ENCODE data around the gene KIRREL1.

DNA sequence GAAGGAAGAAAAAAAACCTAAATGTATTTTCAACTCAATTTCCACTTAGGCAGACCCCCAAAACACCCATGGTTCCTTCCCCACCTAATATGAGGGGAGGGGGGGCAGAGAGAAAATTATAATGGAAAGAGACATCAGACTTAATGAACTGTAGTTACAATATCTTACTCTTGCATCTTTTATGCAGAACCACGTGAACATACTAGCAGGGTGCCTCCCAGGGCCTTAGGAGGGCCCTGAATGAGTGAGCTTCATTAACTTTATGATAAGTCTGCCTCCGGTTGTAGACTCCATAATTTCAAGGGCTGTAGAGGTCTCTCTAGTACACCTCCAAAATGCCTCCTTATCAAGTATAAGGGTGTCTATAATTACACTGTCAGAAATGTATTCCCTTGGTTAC lies 11.3 kb upstream of the KIRREL1 start:
- TF ChIP-seq, protein P1, sequence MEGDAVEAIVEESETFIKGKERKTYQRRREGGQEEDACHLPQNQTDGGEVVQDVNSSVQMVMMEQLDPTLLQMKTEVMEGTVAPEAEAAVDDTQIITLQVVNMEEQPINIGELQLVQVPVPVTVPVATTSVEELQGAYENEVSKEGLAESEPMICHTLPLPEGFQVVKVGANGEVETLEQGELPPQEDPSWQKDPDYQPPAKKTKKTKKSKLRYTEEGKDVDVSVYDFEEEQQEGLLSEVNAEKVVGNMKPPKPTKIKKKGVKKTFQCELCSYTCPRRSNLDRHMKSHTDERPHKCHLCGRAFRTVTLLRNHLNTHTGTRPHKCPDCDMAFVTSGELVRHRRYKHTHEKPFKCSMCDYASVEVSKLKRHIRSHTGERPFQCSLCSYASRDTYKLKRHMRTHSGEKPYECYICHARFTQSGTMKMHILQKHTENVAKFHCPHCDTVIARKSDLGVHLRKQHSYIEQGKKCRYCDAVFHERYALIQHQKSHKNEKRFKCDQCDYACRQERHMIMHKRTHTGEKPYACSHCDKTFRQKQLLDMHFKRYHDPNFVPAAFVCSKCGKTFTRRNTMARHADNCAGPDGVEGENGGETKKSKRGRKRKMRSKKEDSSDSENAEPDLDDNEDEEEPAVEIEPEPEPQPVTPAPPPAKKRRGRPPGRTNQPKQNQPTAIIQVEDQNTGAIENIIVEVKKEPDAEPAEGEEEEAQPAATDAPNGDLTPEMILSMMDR (IDR thresholded peaks at IDR 0.05): no peak
- TF ChIP-seq, protein P2, sequence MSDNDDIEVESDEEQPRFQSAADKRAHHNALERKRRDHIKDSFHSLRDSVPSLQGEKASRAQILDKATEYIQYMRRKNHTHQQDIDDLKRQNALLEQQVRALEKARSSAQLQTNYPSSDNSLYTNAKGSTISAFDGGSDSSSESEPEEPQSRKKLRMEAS (CRISPR knock-in tag; IDR thresholded peaks at IDR 0.05): no peak
- TF ChIP-seq ELF4 (CRISPR knock-in tag; IDR thresholded peaks at IDR 0.05; ENCODE audit: low read depth): no peak
- TF ChIP-seq, protein P3, sequence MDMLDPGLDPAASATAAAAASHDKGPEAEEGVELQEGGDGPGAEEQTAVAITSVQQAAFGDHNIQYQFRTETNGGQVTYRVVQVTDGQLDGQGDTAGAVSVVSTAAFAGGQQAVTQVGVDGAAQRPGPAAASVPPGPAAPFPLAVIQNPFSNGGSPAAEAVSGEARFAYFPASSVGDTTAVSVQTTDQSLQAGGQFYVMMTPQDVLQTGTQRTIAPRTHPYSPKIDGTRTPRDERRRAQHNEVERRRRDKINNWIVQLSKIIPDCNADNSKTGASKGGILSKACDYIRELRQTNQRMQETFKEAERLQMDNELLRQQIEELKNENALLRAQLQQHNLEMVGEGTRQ (CRISPR knock-in tag; IDR thresholded peaks at IDR 0.05): no peak
- TF ChIP-seq NR2C2 (CRISPR knock-in tag; IDR thresholded peaks at IDR 0.05): no peak
- TF ChIP-seq CREM (CRISPR knock-in tag; IDR thresholded peaks at IDR 0.05): no peak
- TF ChIP-seq, protein P4, sequence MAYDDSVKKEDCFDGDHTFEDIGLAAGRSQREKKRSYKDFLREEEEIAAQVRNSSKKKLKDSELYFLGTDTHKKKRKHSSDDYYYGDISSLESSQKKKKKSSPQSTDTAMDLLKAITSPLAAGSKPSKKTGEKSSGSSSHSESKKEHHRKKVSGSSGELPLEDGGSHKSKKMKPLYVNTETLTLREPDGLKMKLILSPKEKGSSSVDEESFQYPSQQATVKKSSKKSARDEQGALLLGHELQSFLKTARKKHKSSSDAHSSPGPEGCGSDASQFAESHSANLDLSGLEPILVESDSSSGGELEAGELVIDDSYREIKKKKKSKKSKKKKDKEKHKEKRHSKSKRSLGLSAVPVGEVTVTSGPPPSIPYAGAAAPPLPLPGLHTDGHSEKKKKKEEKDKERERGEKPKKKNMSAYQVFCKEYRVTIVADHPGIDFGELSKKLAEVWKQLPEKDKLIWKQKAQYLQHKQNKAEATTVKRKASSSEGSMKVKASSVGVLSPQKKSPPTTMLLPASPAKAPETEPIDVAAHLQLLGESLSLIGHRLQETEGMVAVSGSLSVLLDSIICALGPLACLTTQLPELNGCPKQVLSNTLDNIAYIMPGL (CRISPR knock-in tag; IDR thresholded peaks at IDR 0.05): no peak

Data from WTC11 (cell line).